ENCODE measurements around the gene AP1B1.

Gene AP1B1

DNA sequence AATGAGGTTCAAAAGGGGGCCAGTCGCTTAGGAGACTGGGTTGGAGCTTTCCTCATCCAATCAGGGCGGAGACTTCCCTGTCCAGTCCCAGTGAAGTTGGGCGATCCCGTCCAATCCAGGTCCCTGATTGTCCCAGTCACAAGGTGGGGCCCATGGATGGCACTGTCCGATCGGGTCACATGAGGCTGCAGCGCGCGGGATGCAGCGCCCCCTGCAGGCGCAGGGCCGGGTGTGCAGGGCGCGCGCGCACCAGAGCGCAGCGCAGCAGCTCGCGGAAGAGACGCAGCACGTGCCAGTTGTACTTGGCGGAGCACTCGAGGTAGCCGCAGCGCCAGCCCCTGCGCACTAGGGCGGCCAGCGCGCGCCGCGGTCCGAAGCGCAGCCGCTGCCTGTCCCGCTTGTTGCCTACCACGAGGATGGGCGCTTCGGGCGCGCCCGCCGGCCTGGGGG lies 75.2 kb downstream of the AP1B1 start:
- peak; percentile 24 for DNase-seq (ENCODE audit: low read depth)

DNA sequence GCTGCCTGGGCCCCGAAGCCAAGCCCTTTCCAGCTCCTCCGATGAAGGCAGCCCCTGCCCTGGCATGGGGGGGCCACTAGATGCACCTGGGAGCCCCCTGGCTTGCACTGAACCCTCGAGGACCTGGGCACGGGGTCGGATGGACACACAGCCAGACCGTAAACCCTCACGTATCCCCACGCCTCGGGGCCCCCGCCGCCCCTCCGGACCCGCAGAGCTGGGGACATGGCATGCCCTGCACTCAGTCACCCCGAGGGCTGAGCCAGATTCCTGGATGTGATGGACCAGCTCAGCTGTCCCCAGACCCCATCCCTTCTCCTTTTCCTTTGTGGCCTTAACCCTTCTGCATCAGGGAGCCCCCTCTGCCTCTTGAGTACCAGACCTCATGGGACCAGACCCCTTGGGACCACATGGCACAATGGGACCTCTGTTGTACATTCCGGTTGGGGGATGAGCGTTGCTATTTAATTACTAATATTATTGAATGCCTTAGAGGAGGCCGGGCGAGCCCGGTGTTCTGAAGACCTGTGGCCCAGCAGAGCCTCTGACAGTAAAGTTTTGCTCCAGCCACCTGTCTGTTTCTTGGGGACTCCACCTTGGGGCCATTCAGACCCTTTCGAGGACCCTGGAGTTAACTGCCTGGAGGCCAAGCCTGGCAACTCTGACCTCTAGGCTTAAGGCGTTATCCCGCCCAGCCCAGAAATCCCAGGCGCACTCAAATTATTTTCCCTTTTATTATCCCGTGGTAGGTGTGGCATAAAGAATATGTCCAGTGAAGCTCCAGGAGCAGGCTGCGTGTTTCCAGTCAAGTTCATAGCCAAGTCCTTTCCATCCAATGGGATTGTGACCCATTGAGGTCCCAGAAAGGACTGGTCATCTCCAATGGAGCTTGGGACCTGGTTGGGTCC lies 75.9 kb downstream of the AP1B1 start:
- DNase-seq (ENCODE audit: low read depth) = no peak

DNA sequence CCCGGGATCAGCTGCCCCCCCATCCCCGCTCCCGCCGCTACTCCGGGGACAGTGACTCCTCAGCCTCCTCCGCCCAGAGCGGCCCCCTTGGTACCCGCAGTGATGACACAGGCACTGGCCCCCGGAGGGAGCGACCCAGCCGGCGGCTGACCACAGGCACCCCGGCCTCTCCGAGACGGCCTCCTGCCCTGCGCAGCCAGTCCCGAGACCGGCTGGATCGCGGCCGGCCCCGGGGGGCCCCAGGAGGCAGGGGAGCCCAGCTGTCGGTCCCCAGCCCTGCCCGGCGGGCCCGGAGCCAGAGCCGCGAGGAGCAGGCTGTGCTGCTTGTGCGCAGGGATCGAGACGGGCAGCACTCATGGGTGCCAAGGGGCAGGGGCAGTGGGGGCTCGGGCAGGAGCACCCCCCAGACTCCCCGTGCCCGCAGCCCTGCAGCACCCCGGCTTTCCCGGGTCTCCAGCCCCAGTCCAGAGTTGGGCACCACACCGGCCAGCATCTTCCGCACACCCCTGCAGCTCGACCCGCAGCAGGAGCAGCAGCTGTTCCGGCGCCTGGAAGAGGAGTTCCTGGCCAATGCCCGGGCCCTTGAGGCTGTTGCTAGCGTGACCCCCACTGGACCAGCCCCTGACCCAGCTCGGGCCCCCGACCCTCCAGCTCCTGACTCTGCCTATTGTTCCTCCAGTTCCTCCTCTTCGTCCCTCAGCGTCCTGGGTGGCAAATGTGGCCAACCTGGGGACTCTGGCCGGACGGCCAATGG lies 76.7 kb downstream of the AP1B1 start:
- DNase-seq (ENCODE audit: low read depth) = no peak

DNA sequence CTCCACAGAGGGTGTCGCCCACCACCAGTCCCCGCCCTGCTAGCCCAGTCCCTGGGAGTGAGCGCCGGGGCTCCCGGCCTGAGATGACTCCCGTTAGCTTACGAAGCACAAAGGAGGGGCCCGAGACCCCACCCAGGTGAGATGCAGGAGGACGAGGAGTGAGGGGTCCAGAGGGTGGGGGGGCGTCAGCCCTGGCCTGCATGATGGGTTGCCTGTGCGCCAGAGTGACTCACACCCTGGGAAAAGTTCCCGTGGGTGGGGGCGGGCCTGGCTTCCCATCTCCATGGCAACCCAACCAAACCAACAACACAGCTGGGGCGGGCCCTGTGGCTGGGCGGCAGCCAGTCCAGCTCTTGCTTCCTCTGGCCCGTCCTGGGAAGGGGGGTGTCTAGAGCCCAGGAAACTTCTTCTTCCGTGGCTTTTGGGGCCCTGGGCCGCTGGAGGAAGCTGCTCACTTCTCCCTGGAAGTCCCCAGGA lies 77.5 kb downstream of the AP1B1 start:
- peak; percentile 97 for DNase-seq (ENCODE audit: low read depth)

DNA sequence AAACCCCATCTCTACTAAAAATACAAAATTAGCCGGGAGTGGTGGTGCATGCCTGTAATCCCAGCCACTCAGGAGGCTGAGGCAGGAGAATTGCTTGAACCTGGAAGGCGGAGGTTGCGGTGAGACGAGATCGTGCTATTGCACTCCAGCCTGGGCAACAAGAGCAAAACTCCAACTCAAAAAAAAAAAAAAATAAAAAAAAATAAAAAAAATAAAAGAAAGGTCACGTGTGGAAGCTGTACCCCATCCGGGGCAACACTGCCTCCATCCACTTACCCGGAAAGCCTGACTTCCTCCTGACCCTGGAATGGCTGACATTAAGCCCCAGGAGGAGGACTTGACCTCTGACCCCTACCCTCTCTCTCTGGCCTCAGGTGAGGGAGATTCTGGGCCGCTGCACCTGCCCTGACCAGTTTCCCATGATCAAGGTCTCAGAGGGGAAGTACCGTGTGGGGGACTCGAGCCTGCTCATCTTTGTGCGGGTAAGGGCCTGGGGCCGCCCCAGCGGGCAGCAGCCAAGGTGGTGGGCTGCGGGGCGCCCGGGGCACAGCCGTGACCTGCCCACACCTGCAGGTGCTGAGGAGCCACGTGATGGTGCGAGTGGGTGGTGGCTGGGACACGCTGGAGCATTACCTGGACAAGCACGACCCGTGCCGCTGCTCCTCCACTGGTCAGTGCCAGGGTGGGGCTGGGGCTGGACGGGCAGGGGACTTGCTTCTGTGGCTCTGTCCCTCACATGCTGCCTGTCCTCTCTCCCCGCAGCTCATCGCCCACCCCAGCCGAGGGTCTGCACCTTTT lies 78.1 kb downstream of the AP1B1 start:
- DNase-seq (ENCODE audit: low read depth) = no peak

DNA sequence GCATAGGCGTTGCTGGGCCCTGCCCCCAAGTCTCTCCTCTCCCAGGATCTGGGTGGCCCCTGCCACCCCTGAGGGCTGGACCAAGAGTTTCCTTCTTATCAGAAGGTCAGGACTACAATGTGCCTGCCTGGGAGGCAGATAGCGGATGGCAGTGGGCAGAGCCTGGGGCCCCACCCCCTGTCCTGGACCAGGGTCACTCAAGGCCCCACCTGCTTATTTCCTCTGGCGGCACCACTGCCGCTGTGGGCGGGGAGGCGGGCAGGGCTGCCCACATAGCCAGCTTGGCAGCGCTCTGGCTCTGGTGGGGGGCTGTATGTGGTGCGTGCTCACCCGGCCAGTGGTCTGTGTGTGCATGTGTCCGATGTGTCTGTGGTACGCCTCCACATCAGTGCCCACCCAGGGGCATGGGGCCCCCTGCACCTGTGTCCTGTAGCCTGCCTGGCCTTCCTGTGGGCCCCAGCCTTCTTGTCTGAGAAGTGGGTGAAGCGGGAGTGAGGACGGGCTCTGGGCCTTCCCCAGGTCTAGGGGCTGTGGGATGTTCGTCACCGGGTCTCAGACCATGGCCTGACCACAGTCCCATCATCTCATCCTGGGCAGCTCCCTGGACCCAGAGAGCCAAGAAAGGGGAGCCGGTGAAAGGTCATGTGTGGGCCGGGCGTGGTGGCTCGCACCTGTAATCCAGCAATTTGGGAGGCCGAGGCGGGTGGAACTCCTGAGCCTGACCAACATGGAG lies 78.9 kb downstream of the AP1B1 start:
- DNase-seq (ENCODE audit: low read depth) = no peak

DNA sequence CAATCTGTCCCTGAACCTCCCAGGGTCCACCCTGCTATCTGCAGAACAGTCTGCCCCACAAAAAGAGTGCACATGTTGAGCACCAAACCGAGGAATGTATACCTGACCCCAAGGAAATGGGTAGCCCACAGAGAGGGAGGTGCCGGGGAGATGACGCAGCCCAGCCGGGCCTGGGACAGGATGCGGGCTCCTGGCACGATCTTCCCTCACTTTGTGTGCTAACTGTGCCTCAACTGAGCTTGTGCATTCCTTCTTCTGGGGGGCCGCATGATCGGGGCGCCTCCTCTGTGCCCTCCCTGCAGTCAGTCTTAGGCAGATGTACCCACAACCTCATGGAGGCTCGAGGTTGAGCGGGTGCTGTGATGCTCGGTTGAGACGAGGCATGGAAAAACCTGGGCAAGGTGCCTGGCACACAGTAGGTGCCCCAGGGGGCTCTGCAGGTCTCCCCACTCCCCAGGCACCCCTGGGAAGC lies 79.5 kb downstream of the AP1B1 start:
- peak; percentile 34 for DNase-seq (ENCODE audit: low read depth)

DNA sequence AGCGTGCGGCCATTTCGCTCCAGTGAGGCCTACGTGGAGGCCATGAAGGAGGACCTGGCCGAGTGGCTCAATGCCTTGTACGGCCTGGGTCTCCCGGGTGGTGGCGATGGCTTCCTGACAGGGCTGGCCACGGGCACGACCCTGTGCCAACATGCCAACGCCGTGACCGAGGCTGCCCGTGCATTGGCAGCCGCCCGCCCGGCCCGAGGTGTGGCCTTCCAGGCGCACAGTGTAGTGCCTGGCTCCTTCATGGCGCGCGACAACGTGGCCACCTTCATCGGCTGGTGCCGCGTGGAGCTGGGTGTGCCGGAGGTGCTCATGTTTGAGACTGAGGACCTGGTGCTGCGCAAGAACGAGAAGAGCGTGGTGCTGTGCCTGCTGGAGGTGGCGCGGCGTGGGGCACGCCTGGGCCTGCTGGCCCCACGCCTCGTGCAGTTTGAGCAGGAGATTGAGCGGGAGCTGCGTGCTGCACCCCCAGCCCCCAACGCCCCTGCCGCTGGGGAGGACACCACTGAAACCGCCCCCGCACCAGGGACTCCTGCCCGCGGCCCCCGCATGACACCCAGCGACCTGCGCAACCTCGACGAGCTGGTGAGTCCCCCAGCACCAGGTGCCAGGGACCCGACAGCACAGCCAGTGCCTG lies 80.1 kb downstream of the AP1B1 start:
- no peak for DNase-seq (ENCODE audit: low read depth)

DNA sequence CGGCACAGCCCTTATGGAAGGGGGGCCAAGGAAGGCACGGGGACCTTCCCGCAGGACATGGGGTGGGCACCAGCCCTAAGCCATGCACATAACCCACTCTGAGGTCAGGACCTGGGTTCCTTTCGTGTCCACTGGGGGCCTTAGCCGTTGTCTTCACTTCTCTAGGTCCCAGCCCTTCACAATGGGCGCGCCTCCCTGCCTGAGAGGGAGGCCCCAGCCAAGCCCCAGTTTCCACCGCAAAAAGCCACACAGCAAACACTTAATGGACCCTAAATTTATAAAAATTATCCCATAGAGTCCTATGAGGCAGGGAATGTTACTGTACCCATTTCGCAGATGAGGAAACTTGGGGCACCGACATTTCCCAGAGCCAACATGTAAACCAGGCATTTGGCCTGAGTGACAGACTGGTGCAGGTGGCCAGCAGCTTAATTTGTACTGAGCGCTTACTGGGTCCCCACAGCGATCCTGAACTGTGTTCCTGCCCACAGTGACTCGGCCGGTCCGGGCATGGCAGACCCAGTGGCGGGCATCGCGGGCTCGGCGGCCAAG lies 80.7 kb downstream of the AP1B1 start:
- DNase-seq (ENCODE audit: low read depth) = no peak

DNA sequence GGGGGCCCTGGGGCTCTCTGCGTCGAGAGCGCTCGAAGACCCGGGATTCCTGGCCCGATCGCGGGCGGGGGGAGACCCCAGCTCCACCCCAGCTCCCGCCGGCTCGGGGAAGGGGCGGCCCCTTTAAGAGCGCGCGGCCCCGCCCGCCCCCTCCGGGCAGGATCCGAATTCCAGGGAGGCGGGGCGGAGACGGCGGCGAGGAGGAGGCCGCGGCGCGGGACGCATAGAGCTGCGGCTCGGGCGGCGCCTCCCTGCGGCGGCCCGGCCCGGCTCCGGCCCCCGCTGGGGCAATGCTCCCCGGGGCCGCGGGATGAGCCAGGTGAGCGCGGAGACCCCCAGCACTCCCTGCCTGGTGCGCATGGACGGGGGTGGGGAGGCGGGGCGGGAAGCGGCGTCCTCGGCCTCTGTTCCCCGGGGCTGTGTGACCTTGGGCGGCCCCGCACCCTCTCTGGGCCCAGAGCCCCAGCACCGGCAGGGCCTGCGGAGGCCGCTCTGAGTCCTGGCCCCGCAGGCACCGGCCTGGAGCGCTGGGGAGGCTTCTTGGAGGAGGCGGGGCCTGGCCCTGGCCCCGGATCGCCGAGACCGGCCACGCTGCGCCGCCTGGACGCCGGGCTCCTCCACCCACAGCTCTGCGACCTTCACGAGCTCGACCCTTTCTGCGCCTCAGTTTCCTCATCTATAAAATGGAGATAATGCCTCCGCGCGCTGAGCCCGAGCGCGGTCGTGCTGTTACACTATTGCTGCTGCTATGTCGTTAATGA lies 81.4 kb downstream of the AP1B1 start:
- DNase-seq (ENCODE audit: low read depth) = peak; percentile 72

DNA sequence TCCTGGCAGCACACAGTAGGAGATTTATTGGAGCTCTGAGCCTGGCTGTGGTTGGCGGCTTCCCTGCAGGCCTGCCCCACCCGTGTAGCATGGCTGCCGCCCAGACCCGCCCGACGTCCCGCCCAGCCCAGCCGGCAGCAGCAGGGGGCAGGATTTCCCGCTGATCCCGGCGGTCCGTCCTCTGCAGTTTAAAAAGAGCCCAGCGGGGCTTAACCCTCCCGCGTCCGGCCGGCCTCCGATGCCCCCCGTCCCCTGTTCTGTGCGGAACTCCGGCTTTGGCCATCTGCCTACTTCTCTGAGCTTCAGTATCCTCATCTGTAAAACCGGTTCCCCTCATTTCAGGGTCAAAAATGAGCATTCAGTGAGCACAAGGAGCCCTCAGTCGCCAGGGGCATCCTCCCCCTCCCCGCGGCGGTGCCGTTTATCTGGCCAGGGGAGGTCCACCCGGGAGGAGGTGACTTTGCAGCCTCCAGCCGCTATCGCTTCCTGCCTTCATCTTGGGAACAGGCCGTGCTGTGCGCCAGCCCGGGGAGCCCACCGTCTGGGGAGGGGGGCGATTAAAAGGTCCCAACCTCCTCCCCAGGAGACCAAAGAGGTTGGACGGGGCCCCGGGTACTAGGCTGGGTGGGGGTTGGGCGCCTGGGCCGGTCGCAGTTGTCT lies 82.1 kb downstream of the AP1B1 start, which contains the start of gene GAS2L1:
TSS of gene GAS2L1 (plus strand) at position 476 of the 660 bp plus-strand sequence. CDS start 1,456 bp downstream, outside the sequence.
- peak; percentile 80 for DNase-seq (ENCODE audit: low read depth)

DNA sequence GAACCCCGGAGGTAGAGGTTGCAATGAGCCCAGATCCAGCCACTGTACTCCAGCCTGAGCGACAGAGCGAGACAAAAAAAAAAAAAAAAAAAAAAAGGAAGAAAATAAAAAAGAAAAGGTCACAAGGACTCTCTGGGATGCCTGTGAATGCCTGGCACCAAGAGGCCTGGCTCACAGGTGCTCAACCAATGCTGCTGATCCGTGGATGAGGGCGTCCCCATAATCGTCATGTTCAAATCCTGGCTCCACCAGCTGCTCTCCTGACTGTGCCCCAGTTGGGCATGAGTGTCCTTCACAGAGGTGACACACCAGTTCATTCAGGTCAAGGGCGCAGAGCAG lies 82.6 kb downstream of the AP1B1 start:
- no peak for DNase-seq (ENCODE audit: low read depth)

DNA sequence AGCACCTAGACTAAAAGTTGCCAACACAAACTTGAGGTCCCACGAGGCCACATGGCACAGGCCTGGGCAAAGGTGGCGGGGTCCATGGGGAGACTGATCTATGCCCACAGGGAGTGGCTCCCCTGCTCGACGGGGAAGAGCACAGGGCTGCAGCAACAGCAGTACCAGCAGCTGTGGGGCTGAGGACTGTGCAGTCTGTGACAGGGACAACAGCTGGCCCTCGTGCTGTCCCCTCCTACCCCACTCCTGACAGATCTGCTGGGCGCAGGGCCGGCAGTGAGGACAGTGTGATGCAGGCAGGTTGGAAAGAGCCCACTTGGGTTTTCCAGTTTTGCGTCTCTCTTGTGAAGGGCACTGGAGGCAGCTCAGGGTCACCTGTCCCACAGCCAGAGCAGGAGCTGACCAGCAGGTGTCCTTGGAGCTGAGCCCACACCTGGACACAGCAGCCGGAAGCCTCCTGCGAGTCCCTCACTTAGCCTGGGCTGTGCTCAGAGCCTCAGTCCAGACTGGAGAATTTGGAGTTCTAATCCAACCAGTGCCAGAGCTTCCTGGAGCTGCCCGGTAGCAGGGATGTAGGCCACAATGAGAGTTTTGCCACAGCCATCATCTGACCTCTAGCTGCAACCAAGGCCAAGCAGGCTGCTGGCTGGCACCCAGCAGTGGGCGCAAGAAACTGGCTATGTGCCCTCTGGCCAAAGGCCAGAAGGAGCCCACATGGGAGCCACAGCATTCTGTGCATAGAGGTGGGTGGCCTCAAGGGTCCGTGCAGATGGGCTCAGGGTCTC lies 85.5 kb downstream of the AP1B1 start:
- no peak for DNase-seq (ENCODE audit: low read depth)

DNA sequence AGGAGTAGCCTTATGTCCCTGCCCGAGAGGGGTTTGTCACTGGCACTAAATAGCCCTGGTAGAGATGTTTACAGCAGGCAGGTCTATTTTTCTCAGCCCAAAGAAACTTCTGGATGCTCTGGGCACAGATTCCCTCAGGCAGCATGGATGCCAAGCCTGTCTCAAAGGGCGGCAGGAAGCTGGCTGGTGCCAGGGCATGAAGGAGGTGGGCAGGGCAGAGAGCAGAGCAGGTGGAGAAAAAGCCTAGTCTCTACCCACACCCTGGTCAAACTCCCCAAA lies 86.0 kb downstream of the AP1B1 start:
- no peak for DNase-seq (ENCODE audit: low read depth)

DNA sequence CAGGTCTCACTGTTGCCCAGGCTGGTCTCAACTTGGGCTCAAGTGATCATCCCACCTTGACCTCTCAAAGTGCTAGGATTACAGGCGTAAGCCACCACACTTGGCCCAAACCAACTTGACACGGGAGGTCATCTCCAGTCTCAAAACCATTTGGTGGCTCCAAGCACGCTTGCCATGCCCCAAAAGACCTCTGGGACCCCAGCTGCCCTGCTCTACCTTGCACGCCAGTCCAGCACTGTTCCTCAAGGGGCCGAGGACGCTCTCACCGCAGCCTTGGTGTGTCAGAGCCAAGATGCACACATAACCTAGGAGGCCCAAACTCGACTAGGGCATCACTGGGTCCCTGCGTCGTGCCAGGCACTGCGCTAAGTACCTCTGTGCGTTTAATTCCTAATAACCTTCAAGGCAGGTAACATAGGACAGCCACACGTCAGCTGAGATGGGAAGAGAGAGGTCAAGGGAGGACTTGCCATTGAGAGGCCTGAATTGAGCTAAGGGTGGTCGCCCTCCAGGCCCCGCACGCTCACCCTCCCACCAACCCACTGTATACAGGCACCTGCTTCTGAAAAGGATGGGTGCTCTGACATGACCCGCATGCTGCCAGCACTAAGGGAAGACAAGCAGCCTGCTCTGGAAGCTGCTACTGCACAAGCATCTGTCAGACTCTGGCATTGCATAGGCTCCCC lies 86.5 kb downstream of the AP1B1 start:
- no peak for DNase-seq (ENCODE audit: low read depth)

DNA sequence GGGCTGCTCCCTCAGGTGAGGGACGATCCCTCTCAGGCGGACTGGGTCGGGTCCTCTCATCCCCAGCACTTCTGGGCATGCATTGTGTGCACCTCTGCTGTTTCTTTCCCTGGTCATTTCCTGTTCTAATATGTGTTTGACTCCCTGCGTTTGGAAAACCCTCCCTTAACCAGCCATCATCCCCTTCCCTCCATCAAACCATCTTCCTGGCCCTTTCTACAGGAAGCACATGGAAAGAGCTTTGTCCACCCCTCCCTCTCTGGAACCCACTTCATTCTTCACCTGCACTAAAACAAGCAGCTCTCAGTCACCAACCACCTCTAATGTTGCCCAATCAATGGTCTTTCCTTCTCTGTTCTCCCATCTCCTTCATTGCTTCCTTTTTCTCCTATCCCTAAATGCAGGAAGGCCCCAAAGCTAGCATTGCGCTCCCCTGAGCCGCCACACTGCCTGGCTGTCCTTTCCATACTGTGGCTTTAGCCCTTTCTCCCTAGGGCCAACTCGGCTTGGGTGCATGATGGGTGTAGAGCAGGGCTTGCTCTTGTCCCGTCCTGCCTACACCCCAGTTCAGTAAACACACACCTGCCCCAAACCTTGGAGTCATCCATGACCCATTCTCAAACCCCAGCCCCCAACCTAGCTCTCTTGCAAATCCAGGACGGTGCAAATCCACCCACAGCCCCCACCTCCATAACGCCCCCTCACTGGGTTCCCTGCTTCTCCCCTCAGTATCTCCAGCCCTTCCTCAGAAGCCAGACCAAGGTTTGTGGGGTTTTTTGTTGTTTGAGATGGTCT lies 87.4 kb downstream of the AP1B1 start:
- DNase-seq (ENCODE audit: low read depth) = no peak

DNA sequence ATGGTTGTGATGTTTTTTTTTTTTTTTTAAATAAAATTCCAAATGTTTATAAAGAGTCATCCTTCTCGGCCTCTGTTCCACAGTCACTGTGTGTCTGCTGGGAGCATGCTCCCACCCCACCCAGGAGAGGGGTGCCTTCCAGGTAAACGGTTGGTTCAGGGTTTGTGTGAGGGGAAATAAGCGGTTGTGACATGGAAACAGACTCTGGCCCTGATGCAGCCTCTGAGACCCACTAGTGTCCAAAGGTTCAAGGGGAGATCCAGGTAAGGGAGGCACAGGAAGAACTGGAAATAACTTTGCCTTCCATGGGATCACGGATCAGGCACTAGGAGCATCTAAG lies 87.9 kb downstream of the AP1B1 start:
- no peak for DNase-seq (ENCODE audit: low read depth)
